OCI-LY7 (cell line): Measurements from ENCODE around the gene PIH1D2.

ENCODE experiments used
- EZH2phosphoT487 ChIP-seq: fragments of 200-600 bp; sonication (generic); IDR thresholded peaks from 2 replicates; pipeline ENCODE4 v1.6.1; 2018; ENCODE audit warnings: low read depth, borderline replicate concordance, mild to moderate bottlenecking, mixed run types, antibody characterized with exemption, low read length, moderate library complexity, mixed read lengths
- TF ChIP-seq, protein P1 (sequence below): fragments of 200-600 bp; sonication (generic); conservative IDR thresholded peaks from 2 replicates; pipeline ENCODE4 v1.5.1; 2014; ENCODE audit warnings: mild to moderate bottlenecking, antibody characterized with exemption, low read length, moderate library complexity, mixed read lengths

DNA sequence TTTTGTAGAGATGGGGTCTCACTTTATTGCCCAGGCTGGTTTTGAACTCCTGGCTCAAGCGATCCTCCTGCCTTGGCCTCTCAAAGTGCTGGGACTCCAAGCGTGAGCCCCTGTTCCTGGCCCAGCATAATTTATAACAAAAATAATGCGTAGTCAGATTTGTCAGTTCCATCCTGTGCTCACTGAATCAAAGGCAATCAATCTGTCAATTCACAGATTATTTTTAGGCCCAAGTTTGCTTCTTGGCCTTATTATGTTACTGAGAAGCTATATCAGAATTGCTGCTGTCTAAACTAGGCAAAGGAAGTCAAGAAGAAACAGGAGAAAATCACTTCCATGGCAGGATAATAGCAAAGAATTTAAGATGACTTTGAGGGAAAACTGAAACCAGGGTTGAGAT lies 39.9 kb downstream of the PIH1D2 start:
- TF ChIP-seq, protein P1, sequence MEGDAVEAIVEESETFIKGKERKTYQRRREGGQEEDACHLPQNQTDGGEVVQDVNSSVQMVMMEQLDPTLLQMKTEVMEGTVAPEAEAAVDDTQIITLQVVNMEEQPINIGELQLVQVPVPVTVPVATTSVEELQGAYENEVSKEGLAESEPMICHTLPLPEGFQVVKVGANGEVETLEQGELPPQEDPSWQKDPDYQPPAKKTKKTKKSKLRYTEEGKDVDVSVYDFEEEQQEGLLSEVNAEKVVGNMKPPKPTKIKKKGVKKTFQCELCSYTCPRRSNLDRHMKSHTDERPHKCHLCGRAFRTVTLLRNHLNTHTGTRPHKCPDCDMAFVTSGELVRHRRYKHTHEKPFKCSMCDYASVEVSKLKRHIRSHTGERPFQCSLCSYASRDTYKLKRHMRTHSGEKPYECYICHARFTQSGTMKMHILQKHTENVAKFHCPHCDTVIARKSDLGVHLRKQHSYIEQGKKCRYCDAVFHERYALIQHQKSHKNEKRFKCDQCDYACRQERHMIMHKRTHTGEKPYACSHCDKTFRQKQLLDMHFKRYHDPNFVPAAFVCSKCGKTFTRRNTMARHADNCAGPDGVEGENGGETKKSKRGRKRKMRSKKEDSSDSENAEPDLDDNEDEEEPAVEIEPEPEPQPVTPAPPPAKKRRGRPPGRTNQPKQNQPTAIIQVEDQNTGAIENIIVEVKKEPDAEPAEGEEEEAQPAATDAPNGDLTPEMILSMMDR, result no peak
- TF ChIP-seq EZH2phosphoT487, result no peak
